H9 (cell line): Measurements from ENCODE around the gene TRAPPC2B. TPM values are rescaled to one million over a fixed set of nuclear protein-coding genes. Genes with fewer than 3 reads are reported as not detected.

Experiments used
- DNase-seq: peaks from one replicate; pipeline ENCODE4 v3.0.0-alpha.2; 2017
- H2AFZ ChIP-seq: one replicate; pipeline ENCODE4 v1.6.1; 2013; ENCODE audit warnings: mild to moderate bottlenecking, low read length, control low read depth, moderate library complexity
- H2AK5ac ChIP-seq: 2 replicates; pipeline ENCODE4 v1.6.1; 2013; ENCODE audit warnings: low read length, control low read depth, mixed read lengths; ENCODE audit not compliant: insufficient read length
- H2BK120ac ChIP-seq: one replicate; pipeline ENCODE4 v1.6.1; 2013; ENCODE audit warnings: low read depth, mild to moderate bottlenecking, low read length, control low read depth, inconsistent platforms; ENCODE audit not compliant: poor library complexity, severe bottlenecking
- H2BK12ac ChIP-seq: 2 replicates; pipeline ENCODE4 v1.6.1; 2013; ENCODE audit warnings: low read length, control low read depth, mixed read lengths, low read depth; ENCODE audit not compliant: insufficient read length
- H2BK15ac ChIP-seq: 2 replicates; pipeline ENCODE4 v1.6.1; 2013; ENCODE audit warnings: low read depth, low read length, control low read depth
- H2BK20ac ChIP-seq: one replicate; pipeline ENCODE4 v1.6.1; 2013; ENCODE audit warnings: low read depth, mild to moderate bottlenecking, low read length, control low read depth, inconsistent platforms; ENCODE audit not compliant: poor library complexity, severe bottlenecking
- H2BK5ac ChIP-seq: 2 replicates; pipeline ENCODE4 v1.6.1; 2013; ENCODE audit warnings: low read length, control low read depth, mixed read lengths; ENCODE audit not compliant: insufficient read length
- H3K14ac ChIP-seq: 2 replicates; pipeline ENCODE4 v1.6.1; 2013; ENCODE audit warnings: low read length, control low read depth; ENCODE audit not compliant: insufficient read depth
- H3K18ac ChIP-seq: 2 replicates; pipeline ENCODE4 v1.6.1; 2013; ENCODE audit warnings: low read depth, mild to moderate bottlenecking, mixed read lengths, low read length, control low read depth; ENCODE audit not compliant: insufficient read length
- H3K23ac ChIP-seq: 2 replicates; pipeline ENCODE4 v1.6.1; 2013; ENCODE audit warnings: low read length, control low read depth, mixed read lengths, low read depth; ENCODE audit not compliant: insufficient read length
- H3K23me2 ChIP-seq: 2 replicates; pipeline ENCODE4 v1.6.1; 2013; ENCODE audit warnings: low read depth, mild to moderate bottlenecking, mixed read lengths, low read length, control low read depth; ENCODE audit not compliant: insufficient read length, poor library complexity, severe bottlenecking
- H3K27ac ChIP-seq: 2 replicates; pipeline ENCODE4 v1.5.1; 2013; ENCODE audit warnings: low read length, control low read depth, mixed read lengths, low read depth; ENCODE audit not compliant: insufficient read length
- H3K27me3 ChIP-seq: 2 replicates; pipeline ENCODE4 v1.6.1; 2013; ENCODE audit warnings: low read length, control low read depth, inconsistent platforms; ENCODE audit not compliant: insufficient read depth
- H3K4ac ChIP-seq: 2 replicates; pipeline ENCODE4 v1.6.1; 2013; ENCODE audit warnings: low read depth, mild to moderate bottlenecking, control low read depth, inconsistent platforms, low read length, moderate library complexity
- H3K4me1 ChIP-seq: 2 replicates; pipeline ENCODE4 v1.6.1; 2013; ENCODE audit warnings: low read length, control low read depth, inconsistent platforms; ENCODE audit not compliant: insufficient read depth
- H3K4me2 ChIP-seq: 2 replicates; pipeline ENCODE4 v1.6.1; 2013; ENCODE audit warnings: low read length, control low read depth, mixed read lengths; ENCODE audit not compliant: insufficient read length, insufficient read depth
- H3K56ac ChIP-seq: 2 replicates; pipeline ENCODE4 v1.6.1; 2013; ENCODE audit warnings: low read depth, mild to moderate bottlenecking, mixed read lengths, low read length, control low read depth; ENCODE audit not compliant: insufficient read length
- H3K79me1 ChIP-seq: 2 replicates; pipeline ENCODE4 v1.6.1; 2013; ENCODE audit warnings: low read depth, mild to moderate bottlenecking, moderate library complexity, low read length, control low read depth, inconsistent platforms; ENCODE audit not compliant: insufficient read depth, poor library complexity, severe bottlenecking
- H3K79me2 ChIP-seq: 2 replicates; pipeline ENCODE4 v1.6.1; 2013; ENCODE audit warnings: low read length, control low read depth, inconsistent platforms; ENCODE audit not compliant: insufficient read depth
- H3K9ac ChIP-seq: 2 replicates; pipeline ENCODE4 v1.6.1; 2013; ENCODE audit warnings: low read length, control low read depth, mixed read lengths; ENCODE audit not compliant: insufficient read length; ENCODE audit errors: extremely low read depth
- H3K9me3 ChIP-seq: one replicate; pipeline ENCODE4 v1.6.1; 2013; ENCODE audit warnings: low read depth, low read length, inconsistent platforms; ENCODE audit not compliant: control insufficient read depth
- H3T11ph ChIP-seq: one replicate; pipeline ENCODE4 v1.6.1; 2013; ENCODE audit warnings: mild to moderate bottlenecking, low read length, control low read depth, inconsistent platforms
- H4K20me1 ChIP-seq: one replicate; pipeline ENCODE4 v1.6.1; 2013; ENCODE audit not compliant: control insufficient read depth, insufficient read length, insufficient read depth
- H4K5ac ChIP-seq: 2 replicates; pipeline ENCODE4 v1.6.1; 2013; ENCODE audit warnings: low read depth, mild to moderate bottlenecking, mixed read lengths, low read length, control low read depth; ENCODE audit not compliant: insufficient read length
- H4K8ac ChIP-seq: replicated peaks from 2 replicates; pipeline ENCODE4 v1.6.1; 2013; ENCODE audit warnings: low read length, control low read depth, mixed read lengths, low read depth; ENCODE audit not compliant: insufficient read length
- H4K91ac ChIP-seq: 2 replicates; pipeline ENCODE4 v1.6.1; 2013; ENCODE audit warnings: low read depth, mild to moderate bottlenecking, moderate library complexity, mixed read lengths, low read length, control low read depth; ENCODE audit not compliant: insufficient read length
- H3K27ac Mint-ChIP-seq, 3 experiments: 2 replicates in 2 of 3; 3 replicates in 1 of 3; pipeline ENCODE4 v1.8.0; 2020 to 2021; ENCODE audit warnings: mixed read lengths in 3 of 3, mild to moderate bottlenecking in 1 of 3, moderate library complexity in 1 of 3
- H3K27me3 Mint-ChIP-seq: 2 replicates; pipeline ENCODE4 v1.8.0; 2021; ENCODE audit warnings: low read depth, mild to moderate bottlenecking, moderate library complexity, mixed read lengths
- H3K36me3 Mint-ChIP-seq, 3 experiments: 2 replicates in 2 of 3; 3 replicates in 1 of 3; pipeline ENCODE4 v1.8.0; 2020 to 2021; ENCODE audit warnings: low read depth in 3 of 3, mixed read lengths in 3 of 3; ENCODE audit not compliant: insufficient read depth in 1 of 3
- H3K4me1 Mint-ChIP-seq, 2 experiments: 2 replicates each; pipeline ENCODE4 v1.8.0; 2020; ENCODE audit warnings: mixed read lengths in 2 of 2
- H3K4me3 Mint-ChIP-seq, 2 experiments: 2 replicates in 1 of 2; 3 replicates in 1 of 2; pipeline ENCODE4 v1.8.0; 2020 to 2021; ENCODE audit warnings: mild to moderate bottlenecking in 2 of 2, mixed read lengths in 2 of 2, moderate library complexity in 1 of 2
- H3K9me3 Mint-ChIP-seq, 2 experiments: 2 replicates in 1 of 2; 3 replicates in 1 of 2; pipeline ENCODE4 v1.8.0; 2020; ENCODE audit warnings: mild to moderate bottlenecking in 2 of 2, mixed read lengths in 2 of 2, moderate library complexity in 1 of 2
- WGBS: extraction: QIAGEN DNeasy Blood & Tissue Kit; methylation state at CpG from one replicate; pipeline ENCODE4 v1.1.7; 2013; ENCODE audit warnings: missing lambda C conversion rate, low lambda C conversion rate, mixed read lengths; ENCODE audit not compliant: insufficient read length; ENCODE audit errors: extremely low coverage; 5-methylcytosine and 5-hydroxymethylcytosine counted together
- total RNA-seq: library from RNA; stranded (reverse); gene quantifications from 2 replicates; pipeline ENCODE4 v1.2.1, GENCODE V29; 2021
- TF ChIP-seq, protein P1 (sequence below): fragments of 200-600 bp; sonication (generic); conservative IDR thresholded peaks from 3 replicates; pipeline ENCODE4 v1.8.0; 2021; ENCODE audit warnings: antibody characterized with exemption, mild to moderate bottlenecking

Gene TRAPPC2B
- total RNA-seq, 1 experiment from 2014 or later = 12.4 TPM

DNA sequence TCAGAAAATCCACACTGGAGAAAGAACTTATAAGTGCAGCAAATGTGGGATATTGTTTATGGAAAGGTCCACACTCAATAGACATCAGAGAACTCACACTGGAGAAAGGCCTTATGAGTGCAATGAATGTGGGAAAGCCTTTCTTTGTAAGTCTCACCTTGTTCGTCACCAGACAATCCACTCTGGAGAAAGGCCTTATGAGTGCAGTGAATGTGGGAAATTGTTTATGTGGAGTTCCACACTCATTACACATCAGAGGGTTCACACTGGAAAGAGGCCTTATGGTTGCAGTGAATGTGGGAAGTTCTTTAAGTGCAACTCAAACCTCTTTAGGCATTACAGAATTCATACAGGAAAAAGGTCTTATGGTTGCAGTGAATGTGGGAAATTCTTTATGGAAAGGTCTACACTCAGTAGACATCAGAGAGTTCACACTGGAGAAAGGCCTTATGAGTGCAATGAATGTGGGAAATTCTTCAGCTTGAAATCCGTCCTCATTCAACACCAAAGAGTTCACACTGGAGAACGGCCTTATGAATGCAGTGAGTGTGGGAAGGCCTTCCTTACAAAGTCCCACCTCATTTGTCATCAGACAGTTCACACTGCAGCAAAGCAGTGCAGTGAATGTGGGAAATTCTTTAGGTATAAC lies 14.3 kb downstream of the TRAPPC2B start:
- no peaks in the 10 kb centered on the region for H3K79me2 ChIP-seq
- no peak overlapping the region for H3K23ac ChIP-seq
- H3K4me3 Mint-ChIP-seq = no peak overlapping the region
- H3K27me3 ChIP-seq = no peaks in the 10 kb centered on the region
- no peak overlapping the region for H2BK12ac ChIP-seq
- no peak overlapping the region for H2BK15ac ChIP-seq
- H3K79me1 ChIP-seq = no peaks in the 10 kb centered on the region
- DNase-seq = no peak
- no peaks in the 10 kb centered on the region for H3K23me2 ChIP-seq
- no peak overlapping the region for H4K91ac ChIP-seq
- no peak overlapping the region for H2BK20ac ChIP-seq
- no peak overlapping the region for H3K14ac ChIP-seq
- no peak overlapping the region for H3K4me2 ChIP-seq
- no peak overlapping the region for H3K27ac ChIP-seq
- H3K27ac Mint-ChIP-seq = no peak overlapping the region
- WGBS = no CpG with 5 or more reads among the region's 3 CpGs
- no peaks in the 10 kb centered on the region for H3K4me1 Mint-ChIP-seq
- TF ChIP-seq, protein P1, sequence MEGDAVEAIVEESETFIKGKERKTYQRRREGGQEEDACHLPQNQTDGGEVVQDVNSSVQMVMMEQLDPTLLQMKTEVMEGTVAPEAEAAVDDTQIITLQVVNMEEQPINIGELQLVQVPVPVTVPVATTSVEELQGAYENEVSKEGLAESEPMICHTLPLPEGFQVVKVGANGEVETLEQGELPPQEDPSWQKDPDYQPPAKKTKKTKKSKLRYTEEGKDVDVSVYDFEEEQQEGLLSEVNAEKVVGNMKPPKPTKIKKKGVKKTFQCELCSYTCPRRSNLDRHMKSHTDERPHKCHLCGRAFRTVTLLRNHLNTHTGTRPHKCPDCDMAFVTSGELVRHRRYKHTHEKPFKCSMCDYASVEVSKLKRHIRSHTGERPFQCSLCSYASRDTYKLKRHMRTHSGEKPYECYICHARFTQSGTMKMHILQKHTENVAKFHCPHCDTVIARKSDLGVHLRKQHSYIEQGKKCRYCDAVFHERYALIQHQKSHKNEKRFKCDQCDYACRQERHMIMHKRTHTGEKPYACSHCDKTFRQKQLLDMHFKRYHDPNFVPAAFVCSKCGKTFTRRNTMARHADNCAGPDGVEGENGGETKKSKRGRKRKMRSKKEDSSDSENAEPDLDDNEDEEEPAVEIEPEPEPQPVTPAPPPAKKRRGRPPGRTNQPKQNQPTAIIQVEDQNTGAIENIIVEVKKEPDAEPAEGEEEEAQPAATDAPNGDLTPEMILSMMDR = no peak
- H3T11ph ChIP-seq = no peak overlapping the region
- H3K4me1 ChIP-seq = no peaks in the 10 kb centered on the region
- no peak overlapping the region for H3K56ac ChIP-seq
- no peak overlapping the region for H2AFZ ChIP-seq
- no peak overlapping the region for H4K8ac ChIP-seq
- H4K20me1 ChIP-seq = no peaks in the 10 kb centered on the region
- no peaks in the 10 kb centered on the region; the same call in none of the 2 replicates for H3K27me3 Mint-ChIP-seq
- peaks cover 49 to 56% of the 10 kb centered on the region in 2 experiments for H3K9me3 Mint-ChIP-seq
- no peak overlapping the region for H3K18ac ChIP-seq
- peaks cover 29% of the 10 kb centered on the region for H3K9me3 ChIP-seq
- H2AK5ac ChIP-seq = no peak overlapping the region
- H2BK120ac ChIP-seq = no peak overlapping the region
- H3K9ac ChIP-seq = no peak overlapping the region
- H3K36me3 Mint-ChIP-seq = peaks cover 48 to 63% (median 59%) of the 10 kb centered on the region in 3 experiments
- H3K4ac ChIP-seq = no peak overlapping the region
- H2BK5ac ChIP-seq = no peak overlapping the region
- no peak overlapping the region for H4K5ac ChIP-seq
